GM21723 (cell line): ENCODE measurements around the gene SLC9A3.

Source experiments
- ATAC-seq: cut with Tn5 transposase; IDR thresholded peaks from one replicate; pipeline ENCODE4 v1.9.1; 2021; ENCODE audit warnings: mild to moderate bottlenecking, moderate library complexity; ENCODE audit not compliant: unreplicated experiment

Gene SLC9A3

DNA sequence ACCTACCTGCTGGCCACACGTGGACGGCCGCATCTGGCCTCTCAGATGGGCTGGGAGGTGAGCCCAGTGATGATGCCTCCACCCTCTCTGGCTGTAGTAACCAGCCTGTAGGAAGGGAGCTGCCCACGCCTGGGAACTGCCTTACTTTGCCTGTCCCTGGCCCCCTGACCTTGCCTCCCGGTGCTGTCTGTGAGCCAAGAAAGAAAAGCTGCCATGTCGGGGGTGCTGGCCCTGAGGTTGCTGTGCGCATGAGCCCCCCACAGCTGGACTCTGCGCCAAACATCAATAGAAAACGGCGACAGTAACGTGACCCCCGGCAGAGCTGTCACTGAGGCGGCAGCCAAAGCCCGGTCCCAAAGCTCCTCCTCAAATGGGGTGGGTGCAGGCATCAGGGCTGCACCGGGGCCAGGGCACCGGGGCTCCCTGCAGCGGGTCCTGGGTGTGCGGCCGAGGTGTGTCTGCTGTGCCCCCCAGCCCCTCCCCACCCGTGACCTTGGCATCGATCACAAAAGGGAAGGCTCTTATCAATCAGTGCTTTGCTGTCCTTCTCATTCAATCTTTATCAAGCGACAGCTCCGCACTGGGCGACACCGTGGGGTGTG is 15.3 kb upstream of the SLC9A3 start:
- no peak for ATAC-seq

DNA sequence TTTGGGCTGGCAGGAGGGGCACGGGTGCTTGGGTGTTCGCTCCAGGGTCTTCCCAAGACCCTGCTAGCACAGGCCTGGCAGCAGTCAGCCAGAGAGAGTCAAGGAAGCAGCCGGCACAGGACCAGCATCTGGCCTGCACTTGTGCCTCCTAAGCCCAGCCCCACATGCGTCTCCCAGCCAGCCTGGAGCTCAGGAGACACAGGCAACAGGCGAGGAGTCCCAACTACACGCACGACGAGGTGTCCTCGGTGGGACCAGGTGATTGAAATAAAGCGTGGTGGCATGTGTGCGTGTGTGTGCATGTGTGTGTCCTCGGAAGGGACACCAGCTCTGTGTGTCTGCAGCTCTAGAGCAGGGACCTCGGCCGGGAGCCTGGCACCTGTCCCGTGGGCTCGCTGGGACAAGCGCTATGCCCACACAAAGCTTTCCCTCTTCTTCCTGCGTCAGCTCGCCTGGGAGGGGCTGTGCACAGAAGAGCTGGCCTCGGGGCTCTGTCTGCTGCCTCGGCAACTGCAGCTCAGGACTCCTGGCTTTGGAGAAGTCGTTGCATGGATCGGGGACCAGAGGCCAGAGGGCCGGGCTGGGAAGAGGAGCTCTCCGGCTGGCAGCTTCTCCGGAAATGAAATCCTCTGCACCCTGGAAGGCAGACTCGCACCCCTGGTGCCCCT is 14.7 kb upstream of the SLC9A3 start:
- ATAC-seq = no peak

GRCh38 chr5:538271-538771 is 14.1 kb upstream of the SLC9A3 start:
- no peak for ATAC-seq

- no peak for ATAC-seq
Observed at GRCh38 chr5:537621-538071, 13.4 kb upstream of the SLC9A3 start.

DNA sequence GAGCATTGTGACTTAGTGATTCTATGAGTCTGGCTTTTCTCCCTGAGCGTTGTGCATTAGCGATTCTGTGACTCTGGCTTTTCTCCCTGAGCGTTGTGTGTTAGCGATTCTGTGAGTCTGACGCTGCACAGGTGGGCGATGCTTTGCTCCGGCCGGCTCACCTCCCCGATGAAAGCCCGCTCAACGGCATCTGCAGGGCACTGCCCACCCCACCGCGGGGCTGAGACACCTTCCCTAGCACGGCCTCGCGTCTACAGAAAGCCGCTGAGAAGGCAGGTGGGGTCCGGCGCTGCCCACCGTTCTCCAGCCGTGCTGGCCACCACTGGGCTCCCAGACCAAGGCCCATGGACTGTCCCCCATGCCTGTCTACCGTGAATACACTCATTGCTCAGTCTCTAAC is 12.8 kb upstream of the SLC9A3 start:
- ATAC-seq = no peak

- ATAC-seq = no peak
Observed at GRCh38 chr5:535846-536698, 11.8 kb upstream of the SLC9A3 start.

- ATAC-seq = no peak
Observed at GRCh38 chr5:534743-535671, 10.8 kb upstream of the SLC9A3 start.

DNA sequence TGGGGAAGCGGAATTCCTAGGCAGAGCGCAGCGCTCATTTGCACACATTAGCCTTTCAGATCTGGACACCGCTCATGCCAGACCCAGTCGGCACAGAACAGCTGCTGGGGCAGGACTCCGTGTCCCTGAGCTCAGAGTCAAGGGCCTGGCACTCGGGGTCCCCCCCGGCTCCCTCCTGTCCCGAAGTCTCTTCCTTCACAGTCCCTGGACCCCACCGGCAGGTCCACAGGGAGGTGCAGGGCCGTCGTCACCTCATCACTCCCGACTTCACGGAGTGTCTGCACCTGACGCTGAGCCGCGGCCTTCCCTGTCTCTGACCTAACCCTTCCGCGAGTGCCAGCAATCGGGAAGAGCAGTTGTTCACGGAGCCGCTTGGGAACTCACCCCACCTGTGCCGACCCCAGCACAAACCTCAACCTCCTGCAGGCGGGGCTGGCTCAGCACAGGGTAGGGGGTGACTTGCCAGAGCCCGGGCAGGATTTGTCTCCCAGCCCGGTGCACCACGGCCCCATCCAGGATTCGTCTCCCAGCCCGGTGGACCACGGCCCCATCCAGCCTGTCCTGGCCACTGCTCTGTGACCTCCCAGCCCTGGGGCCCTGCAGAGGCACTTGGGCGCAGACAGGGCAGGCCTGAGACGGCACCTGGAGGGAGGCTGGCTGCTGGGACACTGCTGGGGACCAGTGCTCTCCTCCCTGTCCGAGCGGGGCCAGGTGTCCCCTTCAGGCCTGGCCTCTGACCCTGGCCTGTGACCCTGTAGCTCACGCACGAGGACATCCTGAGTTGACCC is 9.9 kb upstream of the SLC9A3 start:
- ATAC-seq = no peak

DNA sequence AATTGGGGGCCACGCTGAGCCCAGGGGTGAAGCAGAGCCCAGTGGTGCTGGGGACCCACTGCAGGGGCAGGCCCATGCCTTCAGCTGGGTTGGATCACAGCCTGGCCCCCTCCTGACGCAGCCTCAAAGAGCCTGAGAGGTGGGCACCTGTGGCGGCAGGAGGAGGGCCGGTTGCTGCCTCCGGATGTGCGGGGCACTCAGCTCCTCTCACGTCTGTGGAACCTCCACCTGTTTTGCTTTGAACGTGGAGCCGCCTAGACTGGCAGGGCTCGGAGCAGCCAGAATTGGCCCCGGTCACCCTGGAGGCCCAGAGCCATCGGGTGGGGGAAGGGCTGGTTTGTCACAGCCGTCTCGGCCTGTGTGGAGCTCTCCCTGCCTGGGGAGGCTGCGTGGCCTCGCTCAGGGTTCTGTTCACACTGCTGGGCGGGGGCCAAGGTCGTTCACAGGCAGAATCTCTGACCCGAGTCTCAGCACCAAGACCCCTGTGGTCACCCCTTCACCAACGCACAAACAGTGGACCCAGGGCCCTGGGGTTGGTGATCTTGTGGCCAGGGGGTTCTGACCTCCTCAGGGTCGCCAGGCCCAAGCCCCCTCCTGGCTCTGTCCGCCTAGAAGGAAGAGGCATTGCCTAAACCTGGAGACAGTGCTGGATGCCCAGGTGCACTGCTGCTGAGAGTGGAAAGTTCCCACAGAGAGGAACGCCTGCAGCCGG is 9.2 kb upstream of the SLC9A3 start:
- no peak for ATAC-seq

GRCh38 chr5:532521-533242 is 8.4 kb upstream of the SLC9A3 start:
- ATAC-seq = no peak

DNA sequence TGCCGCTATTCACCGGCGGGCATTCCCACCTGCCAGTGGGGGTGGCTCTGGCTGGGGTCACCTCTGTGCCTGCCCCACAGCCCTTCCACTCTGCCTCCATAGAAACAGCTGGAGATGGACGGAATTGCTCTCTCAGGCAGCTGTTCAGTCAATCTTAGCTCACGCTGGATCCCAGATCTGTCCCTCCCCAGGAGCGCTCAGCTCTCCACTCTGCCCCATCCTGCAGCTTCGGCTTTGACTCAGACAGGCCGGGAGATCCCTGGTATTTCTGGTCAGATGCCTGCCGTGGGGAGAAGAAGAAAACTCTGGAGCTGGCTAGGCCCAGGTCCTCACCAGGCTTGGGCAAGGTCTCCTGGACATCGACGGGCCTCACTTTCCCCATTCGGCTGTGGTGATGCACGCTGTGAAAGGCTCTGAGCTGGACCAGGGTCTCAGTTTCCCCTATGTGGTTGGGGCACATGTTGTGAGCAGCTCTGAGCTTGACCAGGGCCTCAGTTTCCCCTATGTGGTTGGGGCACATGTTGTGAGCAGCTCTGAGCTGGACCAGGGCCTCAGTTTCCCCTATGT is 7.6 kb upstream of the SLC9A3 start:
- ATAC-seq = no peak

DNA sequence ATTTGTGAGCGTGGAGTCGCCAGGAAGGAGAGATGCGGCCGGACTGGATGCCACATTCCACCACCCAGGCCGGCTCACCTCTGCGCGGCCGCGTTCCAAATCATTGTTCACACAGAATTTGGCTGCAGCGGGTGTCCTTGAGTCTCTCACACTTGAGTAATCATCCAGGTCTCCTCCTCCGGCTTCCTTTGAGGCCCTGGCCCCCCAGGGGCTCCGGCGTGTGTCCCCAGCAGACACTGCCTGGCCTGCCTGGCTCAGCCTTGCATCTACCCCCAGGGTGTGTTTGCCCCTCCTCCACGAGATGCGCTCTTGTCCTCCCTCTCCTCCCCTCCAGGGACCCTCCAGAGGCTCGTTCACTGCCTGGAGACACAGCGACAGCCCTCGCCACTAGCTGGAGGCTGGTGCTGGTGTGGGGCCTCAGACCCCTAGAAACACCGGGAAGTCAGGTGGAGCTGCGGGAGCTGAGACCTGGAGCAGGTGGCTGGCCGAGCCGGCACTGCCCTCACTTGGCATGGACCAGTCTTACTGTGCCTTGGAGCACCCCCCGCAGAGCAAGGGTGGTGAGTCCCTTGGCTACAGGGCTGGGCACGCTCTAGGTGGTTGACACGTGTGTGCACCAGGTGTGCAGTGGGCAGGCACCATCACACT is 7.0 kb upstream of the SLC9A3 start:
- ATAC-seq = no peak

DNA sequence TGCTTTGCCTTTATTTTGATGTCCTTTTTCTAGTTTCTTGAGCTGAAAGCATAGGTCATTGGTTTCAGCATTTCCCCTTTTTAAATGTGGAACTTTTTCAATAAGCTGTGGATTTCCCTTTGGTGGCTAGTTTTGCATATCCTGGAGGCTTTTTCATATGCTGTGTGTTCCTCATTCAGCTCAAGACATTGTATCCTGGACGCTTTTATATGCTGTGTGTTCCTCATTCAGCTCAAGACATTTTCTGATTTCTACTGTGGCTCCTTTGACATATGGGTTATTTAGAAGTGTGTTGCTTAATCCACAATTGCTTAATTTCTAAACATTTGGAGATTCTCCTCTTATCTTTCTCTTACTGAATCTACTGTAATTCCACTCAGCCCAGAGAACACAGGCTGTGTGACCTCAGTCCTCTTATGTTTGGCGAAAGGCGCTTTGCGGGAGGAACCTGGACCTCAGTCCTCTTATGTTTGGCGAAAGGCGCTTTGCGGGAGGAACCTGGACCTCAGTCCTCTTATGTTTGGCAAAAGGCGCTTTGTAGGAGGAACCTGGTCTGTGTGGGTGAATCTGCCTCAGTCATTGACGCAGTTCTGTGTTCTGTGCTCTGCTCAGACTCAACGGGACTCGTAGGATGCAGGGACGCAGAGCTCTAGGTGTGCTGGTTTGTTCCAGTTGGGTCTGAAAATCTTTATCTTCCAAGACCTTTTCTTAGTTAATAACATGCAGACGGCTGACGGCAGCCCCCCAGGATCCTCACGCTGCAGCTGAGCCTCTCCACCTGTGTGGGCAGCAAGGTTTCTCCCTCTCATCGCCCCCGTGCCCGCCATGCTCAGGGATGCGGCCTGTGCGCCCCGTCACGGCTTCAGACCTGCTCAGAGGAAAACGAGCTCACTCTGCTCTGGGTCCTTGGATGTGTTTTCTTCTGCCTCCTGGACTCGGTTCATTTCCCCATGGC is 6.0 kb upstream of the SLC9A3 start:
- ATAC-seq = peak; percentile 49

- no peak for ATAC-seq
Observed at GRCh38 chr5:528629-529511, 4.6 kb upstream of the SLC9A3 start.
